LoVo (cell line): ENCODE results near the gene NUP35.
"Not testable (repeated sequence)": the region's sequence is repeated elsewhere in the genome, so short reads cannot be mapped to it uniquely, and the experiment has no call there.

Source experiments
- DNase-seq: peaks from one replicate; pipeline ENCODE4 v3.0.0-alpha.2; 2016; ENCODE audit warnings: low spot score

The NUP35 gene

GRCh38 chr2:183134016-183134415, 9.8 kb downstream of the NUP35 start:
- no peak for DNase-seq

GRCh38 chr2:183148955-183149354, 24.7 kb downstream of the NUP35 start:
- no peak for DNase-seq

GRCh38 chr2:183149489-183149888, 25.2 kb downstream of the NUP35 start:
- no peak for DNase-seq

GRCh38 chr2:183152280-183152679, 28.0 kb downstream of the NUP35 start:
- DNase-seq, result not testable (repeated sequence)

- no peak for DNase-seq
Observed at GRCh38 chr2:183153967-183154366, 29.7 kb downstream of the NUP35 start.

GRCh38 chr2:183154772-183155171, 30.5 kb downstream of the NUP35 start:
- DNase-seq, result not testable (repeated sequence)

- DNase-seq, result no peak
Observed at GRCh38 chr2:183157131-183157530, 32.9 kb downstream of the NUP35 start.

GRCh38 chr2:183162362-183162761, 38.1 kb downstream of the NUP35 start:
- DNase-seq, result no peak

GRCh38 chr2:183163821-183164649, 39.8 kb downstream of the NUP35 start:
- no peak for DNase-seq

GRCh38 chr2:183164650-183165015, 40.4 kb downstream of the NUP35 start:
- peak; percentile 8 for DNase-seq

GRCh38 chr2:183166210-183166609, 42.0 kb downstream of the NUP35 start:
- DNase-seq, result no peak

- DNase-seq, result not testable (repeated sequence)
Observed at GRCh38 chr2:183166976-183167375, 42.7 kb downstream of the NUP35 start.

- no peak for DNase-seq
Observed at GRCh38 chr2:183172220-183172887, 48.1 kb downstream of the NUP35 start.

- no peak for DNase-seq
Observed at GRCh38 chr2:183179156-183179555, 54.9 kb downstream of the NUP35 start.

- DNase-seq, result no peak
Observed at GRCh38 chr2:183185534-183185933, 61.3 kb downstream of the NUP35 start.

- DNase-seq, result no peak
Observed at GRCh38 chr2:183186296-183186695, 62.1 kb downstream of the NUP35 start.

- DNase-seq, result no peak
Observed at GRCh38 chr2:183186766-183187165, 62.5 kb downstream of the NUP35 start.

- DNase-seq, result no peak
Observed at GRCh38 chr2:183192343-183192742, 68.1 kb downstream of the NUP35 start.

GRCh38 chr2:183193904-183194303, 69.7 kb downstream of the NUP35 start:
- no peak for DNase-seq

- no peak for DNase-seq
Observed at GRCh38 chr2:183195397-183195796, 71.2 kb downstream of the NUP35 start.

GRCh38 chr2:183195998-183196409, 71.8 kb downstream of the NUP35 start:
- no peak for DNase-seq

- no peak for DNase-seq
Observed at GRCh38 chr2:183204397-183204796, 80.2 kb downstream of the NUP35 start.

- peak; percentile 31 for DNase-seq
Observed at GRCh38 chr2:183207110-183207509, 82.9 kb downstream of the NUP35 start.
